Peyer's patch (tissue), 4 donors: ENCODE results near the gene USO1.

Experiments used
- POLR2A ChIP-seq, 2 donors: fragments of 450-650 bp; IDR thresholded peaks; one replicate each; pipeline ENCODE4 v1.5.1; 2017; ENCODE audit warnings: antibody characterized with exemption in 2 of 2, mild to moderate bottlenecking in 2 of 2, moderate library complexity in 2 of 2
- TF ChIP-seq, protein P1 (sequence below), 6 experiments: fragments of 450-650 bp in 4 of 6; fragments of 200-600 bp in 2 of 6; sonication (generic) in 1 of 6; IDR thresholded peaks; one replicate each; pipeline ENCODE4 v1.5.1; 2017 to 2019; ENCODE audit warnings: antibody characterized with exemption in 6 of 6, mild to moderate bottlenecking in 3 of 6, moderate library complexity in 1 of 6

- TF ChIP-seq, protein P1, sequence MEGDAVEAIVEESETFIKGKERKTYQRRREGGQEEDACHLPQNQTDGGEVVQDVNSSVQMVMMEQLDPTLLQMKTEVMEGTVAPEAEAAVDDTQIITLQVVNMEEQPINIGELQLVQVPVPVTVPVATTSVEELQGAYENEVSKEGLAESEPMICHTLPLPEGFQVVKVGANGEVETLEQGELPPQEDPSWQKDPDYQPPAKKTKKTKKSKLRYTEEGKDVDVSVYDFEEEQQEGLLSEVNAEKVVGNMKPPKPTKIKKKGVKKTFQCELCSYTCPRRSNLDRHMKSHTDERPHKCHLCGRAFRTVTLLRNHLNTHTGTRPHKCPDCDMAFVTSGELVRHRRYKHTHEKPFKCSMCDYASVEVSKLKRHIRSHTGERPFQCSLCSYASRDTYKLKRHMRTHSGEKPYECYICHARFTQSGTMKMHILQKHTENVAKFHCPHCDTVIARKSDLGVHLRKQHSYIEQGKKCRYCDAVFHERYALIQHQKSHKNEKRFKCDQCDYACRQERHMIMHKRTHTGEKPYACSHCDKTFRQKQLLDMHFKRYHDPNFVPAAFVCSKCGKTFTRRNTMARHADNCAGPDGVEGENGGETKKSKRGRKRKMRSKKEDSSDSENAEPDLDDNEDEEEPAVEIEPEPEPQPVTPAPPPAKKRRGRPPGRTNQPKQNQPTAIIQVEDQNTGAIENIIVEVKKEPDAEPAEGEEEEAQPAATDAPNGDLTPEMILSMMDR (IDR thresholded peaks at IDR 0.05) = no peak
- TF ChIP-seq POLR2A (IDR thresholded peaks at IDR 0.05) = no peak
These were observed 99.4 kb downstream of the USO1 start for GRCh38 chr4:75823812-75824211.
